A549 (cell line): ENCODE results near the gene C1QTNF7.

Experiments
- BCL3 ChIP-seq: fragments of >200 bp; sonication (Bioruptor Twin); formaldehyde crosslinking; IDR thresholded peaks from 3 replicates; pipeline ENCODE4 v1.6.1; 2016
- CTCF ChIP-seq: fragments of >200 bp; sonication (Bioruptor Twin); formaldehyde crosslinking; IDR thresholded peaks from 3 replicates; pipeline ENCODE4 v1.5.1; 2016
- ELK1 ChIP-seq: fragments of 150-350 bp; IDR thresholded peaks from 2 replicates; pipeline ENCODE4 v1.6.1; 2014; ENCODE audit warnings: low read depth, mild to moderate bottlenecking, low read length
- EP300 ChIP-seq, 2 experiments: fragments of >200 bp; sonication (Bioruptor Twin); formaldehyde crosslinking; IDR thresholded peaks; 2 replicates in 1 of 2; 3 replicates in 1 of 2; pipeline ENCODE4 v1.6.1; 2016 to 2017
- HDAC2 ChIP-seq: fragments of 200-600 bp; sonication (generic); IDR thresholded peaks from 2 replicates; pipeline ENCODE4 v1.6.1; 2016
- KDM1A ChIP-seq: fragments of 200-600 bp; sonication (generic); IDR thresholded peaks from 2 replicates; pipeline ENCODE4 v1.6.1; 2016; ENCODE audit warnings: low read depth, mild to moderate bottlenecking
- KDM5A ChIP-seq: fragments of 200-600 bp; sonication (generic); IDR thresholded peaks from 2 replicates; pipeline ENCODE4 v1.6.1; 2016; ENCODE audit warnings: antibody characterized with exemption, mild to moderate bottlenecking
- NFE2L2 ChIP-seq: fragments of 150-350 bp; conservative IDR thresholded peaks from 2 replicates; pipeline ENCODE4 v1.6.1; 2014; ENCODE audit warnings: low read length
- POLR2A ChIP-seq: IDR thresholded peaks from 2 replicates; pipeline ENCODE4 v1.6.1; 2012; ENCODE audit warnings: mild to moderate bottlenecking, low read length
- TFCP2L1 ChIP-seq: fragments of 250-450 bp; sonication (Bioruptor Pico); IDR thresholded peaks from 2 replicates; pipeline ENCODE4 v1.5.0; 2021; ENCODE audit warnings: mild to moderate bottlenecking
- USF2 ChIP-seq: fragments of 450-650 bp; IDR thresholded peaks from 2 replicates; pipeline ENCODE4 v1.6.1; 2014; ENCODE audit warnings: antibody characterized with exemption

GRCh38 chr4:15413623-15414019 is 14.2 kb upstream of the C1QTNF7 start:
- TF ChIP-seq KDM5A (no peak), CTCF (no peak), KDM1A (no peak), BCL3 (no peak), HDAC2 (no peak), POLR2A (no peak), USF2 (no peak), TFCP2L1 (CRISPR knock-in tag) (no peak), NFE2L2 (no peak), ELK1 (no peak), EP300 (IDR thresholded peaks at IDR 0.05) (no peak)
